ENCODE data around the gene CD24. TPM values are rescaled to one million over a fixed set of nuclear protein-coding genes. Genes with fewer than 3 reads are reported as not detected.

Gene CD24
- total and polyA plus RNA-seq, 2 of the 8 experiments (the other 6 are each of a cell fraction or from before 2014, with no cell fraction given), result 2,134 to 2,327 TPM

- TF ChIP-seq GABPA (IDR thresholded peaks at IDR 0.05; ENCODE audit: borderline replicate concordance, insufficient read depth, low read length) (no peak), JUN (IDR thresholded peaks at IDR 0.05; ENCODE audit: low read depth, low read length) (no peak), KDM1A (IDR thresholded peaks at IDR 0.05; ENCODE audit: borderline replicate concordance, low read length) (no peak), TEAD4 (IDR thresholded peaks at IDR 0.05; ENCODE audit: low read depth, low read length) (no peak)
These were observed 35.0 kb upstream of the CD24 start (continued) for GRCh38 chr6:107009499-107009898.

Measured in H1 (cell line).